Measurements from ENCODE around the gene PJVK.

DNA sequence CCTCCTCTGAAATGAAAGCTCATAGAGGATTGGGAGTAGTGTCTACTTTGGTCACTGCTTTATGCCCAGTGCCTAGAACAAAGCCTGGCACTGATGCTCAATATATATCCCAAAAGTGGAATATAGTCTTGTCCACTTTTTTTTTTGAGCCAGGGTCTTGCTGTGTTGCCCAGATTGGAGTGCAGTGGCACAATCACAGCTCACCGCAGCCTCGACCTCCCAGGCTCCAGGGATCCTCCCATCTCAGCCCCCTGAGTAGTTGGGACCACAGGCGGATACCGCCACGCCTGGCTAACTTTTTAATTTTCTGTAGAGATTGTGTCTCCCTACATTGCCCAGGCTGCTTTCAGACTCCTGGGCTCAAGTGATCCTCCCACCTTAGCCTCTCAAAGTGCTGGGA is 23.4 kb downstream of the PJVK start:
- TF ChIP-seq, protein P1, sequence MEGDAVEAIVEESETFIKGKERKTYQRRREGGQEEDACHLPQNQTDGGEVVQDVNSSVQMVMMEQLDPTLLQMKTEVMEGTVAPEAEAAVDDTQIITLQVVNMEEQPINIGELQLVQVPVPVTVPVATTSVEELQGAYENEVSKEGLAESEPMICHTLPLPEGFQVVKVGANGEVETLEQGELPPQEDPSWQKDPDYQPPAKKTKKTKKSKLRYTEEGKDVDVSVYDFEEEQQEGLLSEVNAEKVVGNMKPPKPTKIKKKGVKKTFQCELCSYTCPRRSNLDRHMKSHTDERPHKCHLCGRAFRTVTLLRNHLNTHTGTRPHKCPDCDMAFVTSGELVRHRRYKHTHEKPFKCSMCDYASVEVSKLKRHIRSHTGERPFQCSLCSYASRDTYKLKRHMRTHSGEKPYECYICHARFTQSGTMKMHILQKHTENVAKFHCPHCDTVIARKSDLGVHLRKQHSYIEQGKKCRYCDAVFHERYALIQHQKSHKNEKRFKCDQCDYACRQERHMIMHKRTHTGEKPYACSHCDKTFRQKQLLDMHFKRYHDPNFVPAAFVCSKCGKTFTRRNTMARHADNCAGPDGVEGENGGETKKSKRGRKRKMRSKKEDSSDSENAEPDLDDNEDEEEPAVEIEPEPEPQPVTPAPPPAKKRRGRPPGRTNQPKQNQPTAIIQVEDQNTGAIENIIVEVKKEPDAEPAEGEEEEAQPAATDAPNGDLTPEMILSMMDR (IDR thresholded peaks at IDR 0.05; ENCODE audit: low read length) = no peak
- TF ChIP-seq EZH2phosphoT487 (IDR thresholded peaks at IDR 0.05; ENCODE audit: low read length) = no peak
- TF ChIP-seq EZH2 (optimal IDR thresholded peaks at IDR 0.05; ENCODE audit: low read depth, low read length) = no peak
